H1 (cell line): ENCODE results near the gene VSIG10. TPM values are rescaled to one million over a fixed set of nuclear protein-coding genes. Genes with fewer than 3 reads are reported as not detected.

Experiments
- CTCF ChIA-PET: fragments of 300-600 bp; sonication (Branson Sonifier 250); formaldehyde crosslinking; loops from one replicate; lab custom pipeline; 2021; ENCODE audit not compliant: partially characterized antibody; lab: Charles Lee
- POLR2A ChIA-PET: fragments of 300-600 bp; sonication (Branson Sonifier 250); formaldehyde crosslinking; loops from one replicate; lab custom pipeline; 2021; ENCODE audit warnings: inconsistent platforms; ENCODE audit not compliant: partially characterized antibody; lab: Charles Lee
- DNase-seq, 2 experiments: peaks; one replicate each; pipeline versions ENCODE4 v3.0.0 to v3.0.0-alpha.2; 2010 to 2022; ENCODE audit warnings: low spot score in 2 of 2, low read depth in 1 of 2, mixed read lengths in 1 of 2
- FAIRE-seq: peaks from 2 replicates; lab custom pipeline; 2011; peaks lifted over from hg19 to GRCh38; lab: Jason Lieb, UNC
- H2AFZ ChIP-seq: 2 replicates; pipeline ENCODE4 v1.8.1; 2012; ENCODE audit warnings: low read length, inconsistent platforms
- H2AK5ac ChIP-seq: 2 replicates; pipeline ENCODE4 v1.6.1; 2013; ENCODE audit warnings: low read depth, low read length
- H2BK120ac ChIP-seq: replicated peaks from 2 replicates; pipeline ENCODE3; 2013; ENCODE audit warnings: low read depth, low read length, inconsistent platforms
- H2BK12ac ChIP-seq: 2 replicates; pipeline ENCODE4 v1.6.1; 2013; ENCODE audit warnings: low read depth, low read length
- H2BK15ac ChIP-seq: 2 replicates; pipeline ENCODE4 v1.6.1; 2013; ENCODE audit warnings: low read length
- H2BK20ac ChIP-seq: 2 replicates; pipeline ENCODE4 v1.6.1; 2013; ENCODE audit warnings: low read length
- H2BK5ac ChIP-seq: 2 replicates; pipeline ENCODE4 v1.6.1; 2013; ENCODE audit warnings: low read depth, low read length
- H3K14ac ChIP-seq: 2 replicates; pipeline ENCODE4 v1.6.1; 2013; ENCODE audit warnings: inconsistent platforms; ENCODE audit not compliant: insufficient read length
- H3K18ac ChIP-seq: 2 replicates; pipeline ENCODE4 v1.6.1; 2013; ENCODE audit warnings: low read length; ENCODE audit errors: extremely low read depth
- H3K23ac ChIP-seq: 2 replicates; pipeline ENCODE4 v1.6.1; 2013; ENCODE audit warnings: inconsistent platforms; ENCODE audit not compliant: insufficient read length
- H3K23me2 ChIP-seq: 2 replicates; pipeline ENCODE4 v1.6.1; 2013; ENCODE audit warnings: low read depth, low read length
- H3K27ac ChIP-seq: 2 replicates; pipeline ENCODE4 v1.6.1; 2011; ENCODE audit warnings: low read depth, low read length, inconsistent platforms
- H3K27me3 ChIP-seq, 4 experiments: replicated peaks in 1 of 4; 1 replicate in 1 of 4; 2 replicates in 3 of 4; pipeline versions ENCODE4 v1.6.1 to v1.8.1; 2011 to 2013; ENCODE audit warnings: low read length in 3 of 4, mild to moderate bottlenecking in 3 of 4, inconsistent platforms in 2 of 4, mixed read lengths in 2 of 4, moderate library complexity in 1 of 4; ENCODE audit not compliant: control insufficient read depth in 3 of 4, insufficient read depth in 3 of 4; ENCODE audit errors: extremely low read depth in 1 of 4
- H3K36me3 ChIP-seq, 4 experiments: 2 replicates each; pipeline versions ENCODE4 v1.6.1 to v1.8.1; 2011 to 2013; ENCODE audit warnings: mild to moderate bottlenecking in 4 of 4, low read length in 3 of 4, moderate library complexity in 2 of 4, control low read depth in 1 of 4, inconsistent platforms in 1 of 4; ENCODE audit not compliant: insufficient read depth in 4 of 4, control insufficient read depth in 2 of 4
- H3K4ac ChIP-seq: replicated peaks from 2 replicates; pipeline ENCODE3; 2013; ENCODE audit warnings: low read length, low read depth, mixed read lengths, inconsistent platforms; ENCODE audit not compliant: insufficient read length
- H3K4me1 ChIP-seq, 4 experiments: replicated peaks in 1 of 4; 1 replicate in 1 of 4; 2 replicates in 3 of 4; pipeline versions ENCODE4 v1.6.1 to v1.8.1; 2011 to 2013; ENCODE audit warnings: low read length in 3 of 4, inconsistent platforms in 2 of 4, mixed read lengths in 1 of 4; ENCODE audit not compliant: insufficient read depth in 4 of 4, control insufficient read depth in 3 of 4
- H3K4me2 ChIP-seq, 2 experiments: 2 replicates each; pipeline versions ENCODE4 v1.6.1 to v1.8.1; 2011 to 2013; ENCODE audit warnings: low read depth in 2 of 2, low read length in 2 of 2, control low read depth in 1 of 2, inconsistent platforms in 1 of 2, mild to moderate bottlenecking in 1 of 2; ENCODE audit not compliant: insufficient read depth in 1 of 2
- H3K4me3 ChIP-seq, 4 experiments: fragments of 200-600, 300-600 bp in 1 of 4; sonication (generic), shearing (Covaris generic), sonication (Bioruptor Twin) in 1 of 4; 2 replicates each; pipeline versions ENCODE4 v1.5.1 to v1.8.1; 2011 to 2016; ENCODE audit warnings: low read length in 4 of 4, low read depth in 3 of 4, control low read depth in 2 of 4, inconsistent platforms in 2 of 4, mild to moderate bottlenecking in 2 of 4, mixed read lengths in 1 of 4, moderate library complexity in 1 of 4; ENCODE audit not compliant: insufficient read depth in 2 of 4; ENCODE audit errors: extremely low read depth in 1 of 4
- H3K56ac ChIP-seq: replicated peaks from 2 replicates; pipeline ENCODE3; 2013; ENCODE audit warnings: low read depth, mild to moderate bottlenecking, mixed read lengths, low read length, inconsistent platforms; ENCODE audit not compliant: insufficient read length
- H3K79me1 ChIP-seq: 2 replicates; pipeline ENCODE4 v1.6.1; 2013; ENCODE audit warnings: low read depth, low read length, control low read depth
- H3K79me2 ChIP-seq, 2 experiments: 2 replicates each; pipeline versions ENCODE4 v1.6.1 to v1.8.1; 2012 to 2013; ENCODE audit warnings: low read length in 2 of 2, mild to moderate bottlenecking in 2 of 2, inconsistent platforms in 1 of 2; ENCODE audit not compliant: insufficient read depth in 2 of 2, control insufficient read depth in 1 of 2
- H3K9ac ChIP-seq, 4 experiments: replicated peaks in 1 of 4; 1 replicate in 1 of 4; 2 replicates in 3 of 4; pipeline versions ENCODE4 v1.6.1 to v1.8.1; 2011 to 2013; ENCODE audit warnings: low read depth in 3 of 4, low read length in 3 of 4, control low read depth in 2 of 4, mild to moderate bottlenecking in 2 of 4, moderate library complexity in 2 of 4, inconsistent platforms in 1 of 4; ENCODE audit errors: extremely low read depth in 1 of 4
- H3K9me3 ChIP-seq, 2 experiments: 2 replicates each; pipeline versions ENCODE4 v1.6.1 to v1.8.1; 2012 to 2013; ENCODE audit warnings: mild to moderate bottlenecking in 2 of 2, moderate library complexity in 2 of 2, control low read depth in 1 of 2, inconsistent platforms in 1 of 2, low read depth in 1 of 2, low read length in 1 of 2, mixed read lengths in 1 of 2; ENCODE audit not compliant: insufficient read depth in 2 of 2
- H4K20me1 ChIP-seq, 2 experiments: replicated peaks in 1 of 2; 2 replicates each; pipeline versions ENCODE3 to v1.8.1; 2011 to 2013; ENCODE audit warnings: inconsistent platforms in 2 of 2, low read length in 2 of 2, mild to moderate bottlenecking in 1 of 2; ENCODE audit not compliant: insufficient read depth in 2 of 2, control insufficient read depth in 1 of 2
- H4K5ac ChIP-seq: 2 replicates; pipeline ENCODE4 v1.6.1; 2013; ENCODE audit warnings: low read length, low read depth, mixed read lengths, inconsistent platforms; ENCODE audit not compliant: insufficient read length
- H4K8ac ChIP-seq: 2 replicates; pipeline ENCODE4 v1.8.0; 2013; ENCODE audit warnings: mild to moderate bottlenecking, moderate library complexity, low read length, inconsistent platforms; ENCODE audit not compliant: insufficient read depth; ENCODE audit errors: extremely low read depth
- H4K91ac ChIP-seq: replicated peaks from 2 replicates; pipeline ENCODE3; 2013; ENCODE audit warnings: low read length, mixed read lengths, inconsistent platforms; ENCODE audit not compliant: insufficient read length
- BACH1 ChIP-seq: IDR thresholded peaks from 2 replicates; pipeline ENCODE4 v1.6.1; 2012; ENCODE audit warnings: low read length, improper control_type of control experiment
- CREB1 ChIP-seq: IDR thresholded peaks from 2 replicates; pipeline ENCODE4 v1.6.1; 2012; ENCODE audit warnings: inconsistent platforms
- JUN ChIP-seq: IDR thresholded peaks from 2 replicates; pipeline ENCODE4 v1.6.1; 2011; ENCODE audit warnings: low read depth, mild to moderate bottlenecking, improper control_type of control experiment, low read length
- KDM5A ChIP-seq: fragments of 200-600 bp; IDR thresholded peaks from 2 replicates; pipeline ENCODE4 v1.7.1; 2012; ENCODE audit warnings: mild to moderate bottlenecking, low read length, inconsistent platforms, mixed read lengths
- POLR2A ChIP-seq, 2 experiments: IDR thresholded peaks; 1 replicate in 1 of 2; 2 replicates in 1 of 2; pipeline ENCODE4 v1.6.1; 2011; ENCODE audit warnings: low read depth in 2 of 2, low read length in 2 of 2, mild to moderate bottlenecking in 2 of 2; ENCODE audit errors: control extremely low read depth in 1 of 2
- POLR2AphosphoS5 ChIP-seq: IDR thresholded peaks from 2 replicates; pipeline ENCODE4 v1.6.1; 2011; ENCODE audit warnings: low read depth, low read length
- SIN3A ChIP-seq, 2 experiments: IDR thresholded peaks in 1 of 2; conservative IDR thresholded peaks in 1 of 2; 2 replicates each; pipeline ENCODE4 v1.6.1; 2011 to 2012; ENCODE audit warnings: low read length in 2 of 2, improper control_type of control experiment in 1 of 2, low read depth in 1 of 2, mild to moderate bottlenecking in 1 of 2
- SIX5 ChIP-seq: IDR thresholded peaks from 2 replicates; pipeline ENCODE4 v1.6.1; 2011; ENCODE audit warnings: mild to moderate bottlenecking, low read depth, low read length
- SUZ12 ChIP-seq: fragments of 200-600 bp; sonication (generic); IDR thresholded peaks from 2 replicates; pipeline ENCODE4 v1.6.1; 2012; ENCODE audit warnings: mild to moderate bottlenecking, inconsistent platforms, low read length, moderate library complexity, mixed read lengths
- WGBS, 2 experiments: shearing (Covaris generic) in 1 of 2; methylation state at CpG; one replicate each; pipeline versions ENCODE4 v1.1.6 to v1.1.7; 2013 to 2015; ENCODE audit warnings: low lambda C conversion rate in 2 of 2, mixed read lengths in 2 of 2, inconsistent platforms in 1 of 2, low coverage in 1 of 2, missing lambda C conversion rate in 1 of 2; ENCODE audit not compliant: insufficient replicate concordance in 2 of 2, insufficient coverage in 1 of 2, insufficient read length in 1 of 2; ENCODE audit errors: extremely low coverage in 1 of 2, missing lambda C conversion rate in 1 of 2; 5-methylcytosine and 5-hydroxymethylcytosine counted together
- polyA plus RNA-seq, 7 experiments: library from polyadenylated mRNA; depleted of rRNA in 3 of 7; stranded (reverse) in 5 of 7; unstranded in 2 of 7; fragments of >200 nt in 5 of 7; fragments of 200-250 nt in 2 of 7; gene quantifications; 1 replicate in 5 of 7; 2 replicates in 1 of 7; 4 replicates in 1 of 7; pipeline versions ENCODE4 v1.2.1 to v1.2.3, GENCODE V29; 2011 to 2013; ENCODE audit warnings: missing spikeins in 2 of 7, mixed read lengths in 2 of 7
- total RNA-seq: library from RNA; stranded (reverse); fragmentation: NEBNext Ultra II Directional; extraction: Animal tissue kit (Norgen Biotek cat#: 25700); gene quantifications from 2 replicates; pipeline ENCODE4 v1.2.1, GENCODE V29; 2021

VSIG10 gene
- total and polyA plus RNA-seq, 2 of the 8 experiments (the other 6 are each of a cell fraction or from before 2014, with no cell fraction given) = 34.4 to 93.6 TPM

GRCh38 chr12:118065380-118065779 lies 38.4 kb downstream of the VSIG10 start:
- no peak overlapping the region for H3K4me2 ChIP-seq
- peaks cover 5 to 37% (median 17%) of the 10 kb centered on the region in 4 experiments; a peak in 7 of 8 replicates for H3K36me3 ChIP-seq
- no peak overlapping the region for H4K91ac ChIP-seq
- H3K18ac ChIP-seq = no peak overlapping the region
- ChIA-PET POLR2A (interaction anchor here (0.7 to 12.8 kb wide), 11 partner anchors 8 to 319 kb away, joined by 3 to 106 read pairs (median 10); partner anchors contain the start of gene VSIG10), CTCF (interaction anchor here (0.9 to 5.5 kb wide), 16 partner anchors 10 to 311 kb away, joined by 3 to 49 read pairs (median 4); partner anchors contain the start of genes SUDS3 and VSIG10)
- no peak for DNase-seq
- no peak overlapping the region for H3K4me3 ChIP-seq
- no peak overlapping the region for H3K56ac ChIP-seq
- no peak overlapping the region for H2BK5ac ChIP-seq
- H2BK12ac ChIP-seq = no peak overlapping the region
- WGBS, 2 experiments = 100% methylated on average over 1 of the region's 1 CpG; no CpG with 5 or more reads in 1 of the 2 experiments
- no peak overlapping the region for H2BK20ac ChIP-seq
- H4K8ac ChIP-seq = no peak overlapping the region
- no peak overlapping the region for H3K23ac ChIP-seq
- no peak overlapping the region for H4K5ac ChIP-seq
- H3K4ac ChIP-seq = no peak overlapping the region
- no peak overlapping the region for H2BK120ac ChIP-seq
- H2AFZ ChIP-seq = no peak overlapping the region
- no peaks in the 10 kb centered on the region for H3K27me3 ChIP-seq
- no peaks in the 10 kb centered on the region for H4K20me1 ChIP-seq
- H3K79me2 ChIP-seq = peaks cover 0 to 7% of the 10 kb centered on the region in 2 experiments; a peak in 2 of 4 replicates
- no peak for TF ChIP-seq JUN
- TF ChIP-seq SUZ12 = no peak
- TF ChIP-seq SIX5 = no peak
- no peak for TF ChIP-seq BACH1
- TF ChIP-seq SIN3A (conservative IDR thresholded peaks at IDR 0.05 in 1 of 2, IDR thresholded peaks at IDR 0.05 in 1 of 2; ENCODE audit: low read depth in 1 of 2, low read length in 2 of 2) = no peak
- TF ChIP-seq POLR2AphosphoS5 = no peak
- no peak for TF ChIP-seq CREB1
- TF ChIP-seq POLR2A (IDR thresholded peaks at IDR 0.05; ENCODE audit: control extremely low read depth in 1 of 2, low read depth in 2 of 2, low read length in 2 of 2) = no peak
- TF ChIP-seq KDM5A = no peak
- TF ChIP-seq, all 59 proteins: peak for 0
- Histone ChIP-seq H3K14ac (no peak overlapping the region), H2AK5ac (no peak overlapping the region), H3K4me1 (peaks cover 3 to 8% (median 7%) of the 10 kb centered on the region in 4 experiments; a peak in 6 of 7 replicates), H2BK15ac (no peak overlapping the region), H3K79me1 (peaks cover 2% of the 10 kb centered on the region; the same call in 1 of the 2 replicates), H3K9ac (no peak overlapping the region), H3K23me2 (peaks cover 2% of the 10 kb centered on the region; the same call in 1 of the 2 replicates), H3K27ac (no peak overlapping the region), H3K9me3 (no peaks in the 10 kb centered on the region)
- no peak for FAIRE-seq
